AG04450 (cell line): ENCODE results near the gene DDN. TPM values are rescaled to one million over a fixed set of nuclear protein-coding genes. Genes with fewer than 3 reads are reported as not detected.

Source experiments
- CTCF ChIA-PET: fragments of 300-600, 350-600 bp; formaldehyde crosslinking; extraction: SDS; loops from one replicate; lab custom pipeline; 2022; ENCODE audit warnings: antibody characterized with exemption, inconsistent platforms; lab: Charles Lee
- POLR2A ChIA-PET: fragments of 350-600 bp; formaldehyde crosslinking; extraction: SDS; loops from one replicate; lab custom pipeline; 2021; ENCODE audit warnings: antibody characterized with exemption, inconsistent platforms; lab: Yijun Ruan, JAX
- DNase-seq: peaks from one replicate; pipeline ENCODE4 v3.0.0-alpha.2; 2011; ENCODE audit warnings: low read depth, low spot score
- H3K27ac ChIP-seq: one replicate; pipeline ENCODE4 v1.5.1; 2012; ENCODE audit warnings: low read depth, low read length, control low read depth
- H3K27me3 ChIP-seq: one replicate; pipeline ENCODE4 v1.6.0; 2012; ENCODE audit warnings: low read length; ENCODE audit not compliant: control insufficient read depth, insufficient read depth
- H3K4me3 ChIP-seq: 2 replicates; pipeline ENCODE4 v1.5.1; 2011; ENCODE audit warnings: mild to moderate bottlenecking, low read depth, low read length, control low read depth
- H3K9me3 ChIP-seq: 2 replicates; pipeline ENCODE4 v1.5.1; 2012; ENCODE audit warnings: low read length; ENCODE audit not compliant: control insufficient read depth, insufficient read depth
- polyA plus RNA-seq: library from polyadenylated mRNA; depleted of rRNA; stranded (reverse); fragments of >200 nt; gene quantifications from 2 replicates; pipeline ENCODE4 v1.2.3, GENCODE V29; 2011
- TF ChIP-seq, protein P1 (sequence below): IDR thresholded peaks from 2 replicates; pipeline ENCODE4 v1.5.1; 2011; ENCODE audit warnings: low read depth, low read length, control low read depth, inconsistent platforms

DDN gene
- polyA plus RNA-seq, 1 experiment: 0.02 TPM

- H3K9me3 ChIP-seq: no peaks in the 10 kb centered on the region
- TF ChIP-seq, protein P1, sequence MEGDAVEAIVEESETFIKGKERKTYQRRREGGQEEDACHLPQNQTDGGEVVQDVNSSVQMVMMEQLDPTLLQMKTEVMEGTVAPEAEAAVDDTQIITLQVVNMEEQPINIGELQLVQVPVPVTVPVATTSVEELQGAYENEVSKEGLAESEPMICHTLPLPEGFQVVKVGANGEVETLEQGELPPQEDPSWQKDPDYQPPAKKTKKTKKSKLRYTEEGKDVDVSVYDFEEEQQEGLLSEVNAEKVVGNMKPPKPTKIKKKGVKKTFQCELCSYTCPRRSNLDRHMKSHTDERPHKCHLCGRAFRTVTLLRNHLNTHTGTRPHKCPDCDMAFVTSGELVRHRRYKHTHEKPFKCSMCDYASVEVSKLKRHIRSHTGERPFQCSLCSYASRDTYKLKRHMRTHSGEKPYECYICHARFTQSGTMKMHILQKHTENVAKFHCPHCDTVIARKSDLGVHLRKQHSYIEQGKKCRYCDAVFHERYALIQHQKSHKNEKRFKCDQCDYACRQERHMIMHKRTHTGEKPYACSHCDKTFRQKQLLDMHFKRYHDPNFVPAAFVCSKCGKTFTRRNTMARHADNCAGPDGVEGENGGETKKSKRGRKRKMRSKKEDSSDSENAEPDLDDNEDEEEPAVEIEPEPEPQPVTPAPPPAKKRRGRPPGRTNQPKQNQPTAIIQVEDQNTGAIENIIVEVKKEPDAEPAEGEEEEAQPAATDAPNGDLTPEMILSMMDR: no peak
- no peaks in the 10 kb centered on the region for H3K27me3 ChIP-seq
- POLR2A ChIA-PET: interaction anchor here (0.5 kb wide), 1 partner anchor 1091 kb away, joined by 6 read pairs; no protein-coding TSS in a partner anchor
- no peak overlapping the region for H3K27ac ChIP-seq
- no peak for DNase-seq
- no peak overlapping the region for H3K4me3 ChIP-seq
- CTCF ChIA-PET: interaction anchor here (0.6 to 1.4 kb wide), 2 partner anchors 48 to 87 kb away, joined by 3 to 5 read pairs; no protein-coding TSS in a partner anchor
These were observed 41.2 kb upstream of the DDN start for GRCh38 chr12:49040364-49040855.

DNA sequence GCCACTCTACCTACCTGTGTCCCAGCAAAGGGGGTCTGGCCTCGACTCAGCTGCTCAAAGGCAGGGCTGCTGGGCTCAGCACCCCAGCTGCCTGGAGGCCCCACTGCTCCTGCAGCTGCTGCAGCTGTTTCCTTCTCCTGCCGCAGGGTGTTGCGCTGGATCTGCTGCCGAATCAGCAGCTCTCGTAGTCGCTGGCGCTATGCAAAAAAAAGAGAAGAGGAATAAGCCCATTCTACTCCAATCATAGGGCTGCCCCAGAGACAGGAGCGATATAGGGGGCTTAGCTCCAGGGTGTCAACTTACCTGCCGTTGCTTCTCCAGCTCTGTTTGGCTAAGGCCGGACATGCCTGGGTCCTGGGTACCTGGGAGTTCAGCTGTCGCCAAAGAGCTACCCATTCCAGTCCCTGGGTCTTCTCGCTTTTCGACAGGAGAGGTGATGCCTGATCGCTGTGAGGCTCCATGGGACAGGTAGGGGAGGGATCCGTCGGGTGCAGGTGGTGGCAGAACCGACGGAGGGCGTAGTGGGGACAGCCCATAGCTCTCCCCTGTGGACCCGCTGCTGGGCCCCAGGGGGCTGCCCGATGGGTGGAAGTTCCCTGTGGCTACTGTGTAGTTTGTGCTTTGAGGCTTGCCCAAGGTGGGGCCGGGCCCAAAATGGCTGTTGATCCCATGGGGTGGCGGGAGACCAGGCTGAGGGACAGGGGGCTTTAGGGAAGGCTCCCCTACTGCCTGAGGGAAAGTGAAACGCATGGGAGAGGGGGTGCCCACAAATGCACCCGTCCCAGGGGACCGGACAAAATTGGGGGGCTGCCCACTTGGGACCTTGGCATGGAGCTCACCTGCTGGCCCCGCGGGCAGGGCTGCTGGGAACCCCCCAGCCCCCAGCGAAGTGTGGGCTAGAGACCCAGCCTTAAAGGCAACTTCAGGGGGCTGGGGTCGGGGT lies 40.5 kb upstream of the DDN start:
- Histone ChIP-seq H3K4me3 (no peak overlapping the region), H3K27ac (no peak overlapping the region), H3K27me3 (no peaks in the 10 kb centered on the region), H3K9me3 (no peaks in the 10 kb centered on the region)
- ChIA-PET POLR2A (interaction anchor here (0.5 kb wide), 1 partner anchor 1091 kb away, joined by 6 read pairs; no protein-coding TSS in a partner anchor), CTCF (interaction anchor here (1.4 kb wide), 1 partner anchor 48 kb away, joined by 3 read pairs; no protein-coding TSS in a partner anchor)
- no peak for DNase-seq
- TF ChIP-seq, protein P1: no peak

DNA sequence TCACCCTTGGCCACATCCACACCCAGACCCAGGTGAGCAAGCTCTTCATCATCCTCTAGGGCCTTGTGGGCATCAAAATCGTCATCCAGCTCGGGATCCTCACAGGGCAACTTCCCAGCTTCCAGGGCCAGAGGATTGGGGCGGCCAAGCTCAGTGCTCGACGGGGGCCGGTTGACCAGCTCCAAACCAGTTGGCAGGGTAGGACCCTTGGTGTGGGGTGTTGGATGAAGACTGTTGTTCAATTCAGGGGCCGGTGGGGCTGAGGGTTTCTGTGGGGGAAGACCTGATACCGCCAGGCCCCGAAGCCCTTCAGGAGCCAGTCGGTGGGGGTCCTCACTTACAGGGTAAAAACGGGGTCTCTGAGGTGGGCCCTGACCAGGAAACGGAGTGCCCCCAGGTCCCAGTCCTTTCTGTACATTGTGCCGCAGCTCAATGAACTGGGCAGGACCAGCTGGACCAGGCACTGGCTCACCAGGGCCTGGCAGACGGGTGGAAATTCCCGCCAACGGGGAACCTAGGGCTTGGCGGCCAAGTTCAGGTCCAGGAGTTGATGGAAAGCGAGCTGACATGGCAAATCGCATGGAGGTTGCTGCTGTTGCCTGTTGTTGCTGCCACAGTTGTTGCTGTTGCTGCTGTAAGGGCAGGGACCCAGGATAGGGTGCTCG lies 39.2 kb upstream of the DDN start:
- POLR2A ChIA-PET: interaction anchor here (0.6 kb wide), 1 partner anchor 366 kb away, joined by 3 read pairs; no protein-coding TSS in a partner anchor
- H3K27me3 ChIP-seq: no peaks in the 10 kb centered on the region
- CTCF ChIA-PET: no interaction called here
- H3K9me3 ChIP-seq: no peaks in the 10 kb centered on the region
- H3K27ac ChIP-seq: no peak overlapping the region
- H3K4me3 ChIP-seq: no peak overlapping the region
- TF ChIP-seq, protein P1: no peak
- no peak for DNase-seq

DNA sequence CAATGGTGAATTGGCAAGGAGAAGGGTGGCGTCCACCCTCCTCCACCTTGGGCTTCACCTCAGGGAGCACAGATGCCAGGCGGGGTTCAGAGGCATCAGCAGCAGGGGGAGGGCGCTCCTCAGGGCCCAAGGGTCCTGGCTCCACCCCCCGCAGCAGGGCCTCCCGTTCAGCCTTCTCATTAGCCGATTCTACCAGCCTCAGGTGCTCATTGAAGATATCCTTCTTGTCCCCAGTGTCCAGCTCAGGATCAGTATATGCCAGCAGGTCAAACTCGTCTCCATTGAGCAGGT lies 38.7 kb upstream of the DDN start:
- Histone ChIP-seq H3K27ac (no peak overlapping the region), H3K27me3 (no peaks in the 10 kb centered on the region), H3K9me3 (no peaks in the 10 kb centered on the region), H3K4me3 (no peak overlapping the region)
- ChIA-PET CTCF (no interaction called here), POLR2A (no interaction called here)
- DNase-seq: no peak
- TF ChIP-seq, protein P1: no peak
